ENCODE results near the gene MPHOSPH8. TPM values are rescaled to one million over a fixed set of nuclear protein-coding genes. Genes with fewer than 3 reads are reported as not detected.

MPHOSPH8 gene
- total RNA-seq, 4 donors from 2014 or later = 21.4 to 42.2 (median 26.9) TPM

DNA sequence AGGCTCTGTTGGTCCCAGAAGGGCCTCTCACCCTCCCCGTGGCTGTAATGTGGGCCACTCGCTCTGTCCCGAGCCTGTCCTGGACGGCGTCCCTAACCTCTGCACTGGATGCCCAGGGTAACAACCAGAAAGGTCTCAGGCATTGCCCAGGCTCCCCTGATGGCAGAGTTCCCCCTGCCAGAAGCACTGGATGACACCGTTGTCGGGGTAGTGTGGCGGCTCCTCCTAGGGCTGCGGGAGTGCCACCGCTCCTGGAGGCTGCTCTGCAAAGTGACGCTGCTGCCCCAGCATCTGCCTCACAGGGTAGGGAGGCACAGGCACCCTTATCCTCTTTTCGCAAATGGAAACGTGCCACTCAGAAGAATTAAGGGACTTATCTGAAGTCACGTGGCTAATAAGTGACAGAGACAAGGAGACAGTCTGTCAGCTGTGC lies 32.0 kb downstream of the MPHOSPH8 start:
- DNase-seq (ENCODE audit: low spot score) (no peak), ATAC-seq (ENCODE audit: low FRiP score) (no peak)
- TF ChIP-seq, protein P1, sequence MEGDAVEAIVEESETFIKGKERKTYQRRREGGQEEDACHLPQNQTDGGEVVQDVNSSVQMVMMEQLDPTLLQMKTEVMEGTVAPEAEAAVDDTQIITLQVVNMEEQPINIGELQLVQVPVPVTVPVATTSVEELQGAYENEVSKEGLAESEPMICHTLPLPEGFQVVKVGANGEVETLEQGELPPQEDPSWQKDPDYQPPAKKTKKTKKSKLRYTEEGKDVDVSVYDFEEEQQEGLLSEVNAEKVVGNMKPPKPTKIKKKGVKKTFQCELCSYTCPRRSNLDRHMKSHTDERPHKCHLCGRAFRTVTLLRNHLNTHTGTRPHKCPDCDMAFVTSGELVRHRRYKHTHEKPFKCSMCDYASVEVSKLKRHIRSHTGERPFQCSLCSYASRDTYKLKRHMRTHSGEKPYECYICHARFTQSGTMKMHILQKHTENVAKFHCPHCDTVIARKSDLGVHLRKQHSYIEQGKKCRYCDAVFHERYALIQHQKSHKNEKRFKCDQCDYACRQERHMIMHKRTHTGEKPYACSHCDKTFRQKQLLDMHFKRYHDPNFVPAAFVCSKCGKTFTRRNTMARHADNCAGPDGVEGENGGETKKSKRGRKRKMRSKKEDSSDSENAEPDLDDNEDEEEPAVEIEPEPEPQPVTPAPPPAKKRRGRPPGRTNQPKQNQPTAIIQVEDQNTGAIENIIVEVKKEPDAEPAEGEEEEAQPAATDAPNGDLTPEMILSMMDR (IDR thresholded peaks at IDR 0.05) = no peak

DNA sequence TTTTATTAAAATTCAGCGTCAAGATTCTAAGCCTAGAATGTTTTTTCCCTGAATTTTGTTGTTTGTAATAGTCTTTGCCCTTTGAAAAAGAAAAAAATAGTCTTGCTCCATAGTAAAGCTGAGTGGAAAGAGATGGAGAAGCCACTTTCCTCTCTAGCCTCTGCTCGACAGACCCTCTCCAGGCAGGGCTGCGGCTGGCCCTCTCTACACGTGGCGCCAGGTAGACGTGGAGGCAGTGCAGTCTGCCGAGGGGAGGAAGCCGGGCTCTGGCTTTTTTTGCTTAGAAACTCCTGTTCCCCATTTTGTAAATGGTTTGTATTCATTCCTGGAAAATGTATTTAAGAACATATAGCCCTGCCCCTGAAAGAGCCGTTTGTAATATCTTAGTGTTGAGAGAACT lies 35.3 kb downstream of the MPHOSPH8 start:
- TF ChIP-seq, protein P1 (IDR thresholded peaks at IDR 0.05) = no peak
- no peak for DNase-seq (ENCODE audit: low spot score)
- no peak for ATAC-seq (ENCODE audit: low FRiP score)

DNA sequence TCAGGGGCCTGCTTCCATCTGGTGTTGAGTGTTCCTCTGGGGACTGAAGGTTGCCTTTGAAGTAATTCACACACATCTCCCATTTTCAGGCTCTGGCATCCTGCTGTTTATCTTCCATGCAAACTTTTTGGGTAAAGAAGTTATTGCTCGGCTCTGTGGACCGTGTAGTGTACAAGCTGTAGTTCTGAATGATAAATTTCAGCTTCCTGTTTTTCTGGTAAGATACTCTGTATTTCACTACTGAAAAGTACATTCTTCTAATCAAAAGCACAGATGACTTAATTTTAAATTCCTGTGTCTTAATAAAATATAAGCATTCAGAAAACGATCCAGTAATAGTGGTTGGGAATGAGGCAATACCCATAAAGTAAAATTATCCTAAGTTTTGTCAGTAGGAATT lies 36.7 kb downstream of the MPHOSPH8 start:
- TF ChIP-seq, protein P1 (IDR thresholded peaks at IDR 0.05) = no peak
- DNase-seq (ENCODE audit: low spot score) = no peak
- ATAC-seq (ENCODE audit: low FRiP score) = no peak

DNA sequence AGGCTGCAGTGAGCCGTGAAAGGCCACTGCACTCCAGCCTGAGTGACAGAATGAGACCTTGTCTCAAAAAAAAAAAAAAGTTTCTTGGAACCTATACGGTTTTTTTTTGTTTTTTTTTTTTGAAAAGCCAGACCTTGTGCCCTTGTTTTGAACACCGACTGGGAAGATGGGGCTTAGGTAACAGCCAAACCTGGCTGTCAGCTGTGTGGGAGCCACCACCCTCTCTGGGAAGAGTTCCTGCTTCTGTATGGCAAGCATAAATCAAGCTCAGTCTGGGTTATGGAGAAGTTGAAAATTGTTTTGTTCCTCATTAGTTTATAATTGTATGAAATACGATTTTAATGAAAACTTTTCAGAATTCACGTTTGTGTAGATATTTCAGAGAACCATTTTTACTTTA lies 39.5 kb downstream of the MPHOSPH8 start:
- ATAC-seq (ENCODE audit: low FRiP score) = no peak
- TF ChIP-seq, protein P1 (IDR thresholded peaks at IDR 0.05) = no peak
- no peak for DNase-seq (ENCODE audit: low spot score)

DNA sequence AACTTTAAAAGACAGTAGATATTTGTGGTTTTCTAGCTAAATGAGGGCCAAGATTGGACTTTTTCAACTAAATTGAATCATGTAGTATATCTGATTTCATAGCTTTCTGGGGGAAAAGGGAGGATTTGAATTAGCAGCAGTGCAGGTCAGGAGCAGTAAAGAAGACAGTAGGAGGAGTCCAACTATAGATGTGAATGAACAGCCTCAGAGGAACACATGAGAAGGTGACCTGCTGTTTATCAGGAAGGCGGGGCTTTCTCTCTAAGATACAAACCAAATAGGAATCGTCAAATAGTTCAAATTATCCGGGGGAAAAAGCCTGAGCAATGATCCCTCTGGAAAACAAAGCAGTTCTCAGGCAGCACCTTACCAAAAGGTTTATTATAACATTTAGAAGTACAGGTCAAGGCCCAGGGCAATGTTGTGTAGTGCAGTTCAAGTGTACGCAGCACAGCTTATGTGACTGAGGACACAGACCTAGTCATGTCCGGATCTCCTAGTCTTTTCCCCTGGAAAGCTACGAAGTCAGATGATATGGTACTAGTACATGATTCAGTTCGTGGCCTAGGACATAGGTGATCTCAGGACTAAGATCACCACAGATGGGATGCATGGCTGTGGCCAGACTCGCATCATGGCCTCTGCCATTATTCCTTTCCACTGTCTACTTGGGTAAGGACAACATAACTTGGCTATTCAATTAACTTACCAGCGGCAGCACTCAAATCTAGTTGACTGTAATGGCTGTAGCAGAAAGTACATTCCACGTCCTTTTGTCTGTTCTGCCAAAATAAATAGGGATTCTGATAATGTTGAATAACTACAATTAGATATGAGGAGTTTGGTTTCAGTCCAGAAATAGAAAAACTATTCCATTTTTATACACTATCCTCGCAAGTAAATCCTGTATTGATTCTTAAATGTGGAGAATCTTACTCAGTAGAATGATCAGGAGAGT lies 40.3 kb downstream of the MPHOSPH8 start:
- TF ChIP-seq, protein P1 (IDR thresholded peaks at IDR 0.05) = no peak
- DNase-seq (ENCODE audit: low spot score) = no peak
- no peak for ATAC-seq (ENCODE audit: low FRiP score)

DNA sequence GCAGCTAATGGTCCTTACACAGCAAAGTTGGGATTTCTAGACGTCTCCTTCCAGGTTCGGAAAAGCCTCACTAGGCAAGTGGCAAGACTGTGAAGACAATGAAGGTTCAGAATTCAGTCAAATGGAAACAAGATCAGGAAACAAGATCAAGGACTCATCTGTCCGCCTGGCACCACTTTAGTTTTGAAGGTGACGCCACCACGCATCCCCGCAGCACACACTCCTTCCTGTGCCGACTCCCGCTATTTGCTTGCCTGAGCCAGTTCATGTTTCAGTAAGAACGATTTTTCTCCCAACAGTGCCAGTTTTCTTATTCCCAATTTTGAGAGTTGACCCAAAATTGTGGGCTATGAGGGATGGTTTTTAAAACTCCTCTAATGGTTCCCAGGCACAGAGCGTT lies 41.4 kb downstream of the MPHOSPH8 start:
- no peak for ATAC-seq (ENCODE audit: low FRiP score)
- TF ChIP-seq, protein P1 (IDR thresholded peaks at IDR 0.05) = no peak

DNA sequence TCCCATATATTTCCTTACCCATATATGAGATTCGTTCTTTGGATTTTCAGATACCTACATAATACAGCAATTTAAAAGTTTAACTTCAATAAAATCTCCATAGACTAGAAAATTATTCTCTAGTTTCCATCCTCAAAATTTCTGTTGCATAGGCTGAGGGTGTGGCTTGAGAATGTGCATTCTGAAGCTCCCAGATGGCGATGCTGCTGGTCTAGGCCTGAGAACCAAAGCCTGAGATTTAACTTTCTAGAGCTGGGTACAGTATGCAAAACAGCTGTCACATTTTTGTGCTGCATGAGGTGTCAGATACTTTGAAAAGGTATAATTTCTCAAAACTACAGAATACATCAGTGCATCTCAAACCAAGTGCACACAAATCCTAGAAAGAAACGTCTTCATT lies 42.7 kb downstream of the MPHOSPH8 start:
- ATAC-seq (ENCODE audit: low FRiP score) (no peak), DNase-seq (ENCODE audit: low spot score) (no peak)
- TF ChIP-seq, protein P1 (IDR thresholded peaks at IDR 0.05) = no peak

More for the DNA sequence above, 41.4 kb downstream of the MPHOSPH8 start:
- DNase-seq (ENCODE audit: low spot score) = no peak

All from omental fat pad (tissue), 4 donors.